SK-N-DZ (cell line): Measurements from ENCODE around the gene AGAP1.

Source experiments
- DNase-seq: peaks from one replicate; pipeline ENCODE4 v3.0.0-alpha.2; 2015; ENCODE audit warnings: low spot score

Gene AGAP1

DNA sequence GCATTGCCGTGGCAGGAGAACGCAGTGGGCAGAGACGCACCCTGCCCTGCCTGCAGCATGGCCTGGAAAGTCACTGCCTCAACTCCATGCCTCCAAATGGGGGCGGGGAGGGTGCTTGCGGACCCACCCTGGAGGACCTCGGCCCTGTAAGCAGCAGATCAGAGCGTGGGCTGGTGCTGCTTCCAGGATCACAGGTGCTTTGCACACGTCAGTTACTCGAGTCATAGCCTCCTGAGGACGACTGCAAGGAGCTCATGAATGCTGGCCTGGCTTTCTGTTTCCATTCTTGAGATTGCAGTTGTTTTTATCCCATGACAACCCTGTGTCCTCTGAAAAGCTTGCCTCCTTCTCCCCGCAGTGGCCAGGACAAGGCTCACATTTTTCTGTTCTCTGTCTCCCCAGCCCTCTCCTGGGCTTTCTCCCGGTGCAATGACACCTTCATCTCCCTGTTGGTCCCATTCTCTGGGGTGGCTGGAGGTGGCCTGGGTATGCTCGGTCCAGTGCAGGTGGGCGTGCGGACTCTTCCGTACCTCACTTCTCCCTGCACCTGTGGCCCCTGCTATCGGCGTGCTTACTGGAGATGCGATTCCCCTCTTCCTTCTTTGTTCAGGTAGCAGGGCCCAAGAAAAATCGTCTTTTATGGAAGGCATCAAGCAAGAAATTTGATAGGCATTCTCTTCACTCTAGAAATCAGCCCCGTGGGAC, 466.3 kb downstream of the AGAP1 start:
- DNase-seq, result no peak

- no peak for DNase-seq
Observed at GRCh38 chr2:235960716-235961640, 467.1 kb downstream of the AGAP1 start.

- DNase-seq, result no peak
Observed at GRCh38 chr2:235961711-235962110, 467.9 kb downstream of the AGAP1 start.

DNA sequence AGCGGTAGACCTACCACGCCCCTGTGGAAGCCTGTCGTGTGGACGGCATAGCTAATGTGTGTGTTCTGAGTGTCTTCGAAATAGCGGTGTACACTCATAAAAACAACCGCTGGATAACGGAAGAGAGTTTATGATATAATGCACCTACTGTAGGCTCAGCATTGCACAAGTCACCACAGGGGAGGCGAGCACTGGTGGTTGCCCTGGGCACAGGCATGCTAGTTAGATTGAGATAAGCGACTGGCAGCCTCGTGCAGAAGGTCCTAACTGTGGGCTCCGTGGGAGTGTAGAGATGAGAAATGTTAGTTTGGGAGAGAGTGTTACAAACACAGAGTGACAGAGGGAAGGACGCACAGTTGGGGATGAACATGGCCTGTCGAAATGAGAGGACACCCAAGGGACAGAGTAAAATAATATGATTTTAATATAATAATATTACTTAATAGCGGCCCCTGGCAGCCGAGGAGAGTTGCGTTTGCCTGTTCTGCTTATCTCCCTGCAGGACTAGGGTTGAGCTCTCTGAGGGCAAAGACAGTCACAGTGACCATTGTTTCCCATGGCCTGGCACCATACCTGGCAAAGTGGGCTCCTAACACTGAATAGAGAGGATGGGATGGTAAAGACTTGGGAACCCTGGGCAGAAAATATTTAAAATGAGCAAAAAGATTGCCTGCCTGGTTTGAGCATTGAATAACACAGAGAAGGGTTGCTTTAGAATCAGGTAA, 470.2 kb downstream of the AGAP1 start:
- DNase-seq, result no peak

DNA sequence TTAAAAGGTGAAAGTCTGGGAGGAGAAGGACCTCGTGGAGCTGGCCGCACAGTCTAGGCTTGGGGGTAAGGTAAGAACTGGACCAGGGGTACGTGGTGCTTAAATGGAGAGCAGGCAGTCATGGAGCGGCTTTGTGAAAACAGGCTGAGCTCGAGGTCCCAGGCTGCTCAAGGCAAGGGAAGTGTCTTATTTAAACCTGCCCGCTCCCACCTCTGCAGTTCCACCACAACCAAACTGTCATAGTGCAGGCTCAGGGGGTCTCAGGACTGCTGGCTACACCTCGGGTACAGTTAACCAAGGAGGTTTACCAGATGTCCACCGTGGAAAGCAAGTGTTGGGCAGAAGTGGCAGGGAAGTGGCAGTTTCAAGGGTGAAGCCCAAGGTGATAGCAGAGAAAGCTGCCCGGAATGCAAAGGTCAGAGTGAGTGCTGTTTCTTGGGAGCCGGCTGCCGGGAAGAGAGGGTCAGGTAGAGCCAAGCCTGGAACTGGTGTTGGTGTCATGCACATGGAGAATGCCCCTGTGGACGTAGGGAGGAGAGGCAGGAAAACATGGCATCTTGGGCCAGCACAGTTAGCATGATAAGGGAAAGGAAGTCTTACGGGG, 471.0 kb downstream of the AGAP1 start:
- no peak for DNase-seq

- DNase-seq, result no peak
Observed at GRCh38 chr2:235966396-235966795, 472.6 kb downstream of the AGAP1 start.

DNA sequence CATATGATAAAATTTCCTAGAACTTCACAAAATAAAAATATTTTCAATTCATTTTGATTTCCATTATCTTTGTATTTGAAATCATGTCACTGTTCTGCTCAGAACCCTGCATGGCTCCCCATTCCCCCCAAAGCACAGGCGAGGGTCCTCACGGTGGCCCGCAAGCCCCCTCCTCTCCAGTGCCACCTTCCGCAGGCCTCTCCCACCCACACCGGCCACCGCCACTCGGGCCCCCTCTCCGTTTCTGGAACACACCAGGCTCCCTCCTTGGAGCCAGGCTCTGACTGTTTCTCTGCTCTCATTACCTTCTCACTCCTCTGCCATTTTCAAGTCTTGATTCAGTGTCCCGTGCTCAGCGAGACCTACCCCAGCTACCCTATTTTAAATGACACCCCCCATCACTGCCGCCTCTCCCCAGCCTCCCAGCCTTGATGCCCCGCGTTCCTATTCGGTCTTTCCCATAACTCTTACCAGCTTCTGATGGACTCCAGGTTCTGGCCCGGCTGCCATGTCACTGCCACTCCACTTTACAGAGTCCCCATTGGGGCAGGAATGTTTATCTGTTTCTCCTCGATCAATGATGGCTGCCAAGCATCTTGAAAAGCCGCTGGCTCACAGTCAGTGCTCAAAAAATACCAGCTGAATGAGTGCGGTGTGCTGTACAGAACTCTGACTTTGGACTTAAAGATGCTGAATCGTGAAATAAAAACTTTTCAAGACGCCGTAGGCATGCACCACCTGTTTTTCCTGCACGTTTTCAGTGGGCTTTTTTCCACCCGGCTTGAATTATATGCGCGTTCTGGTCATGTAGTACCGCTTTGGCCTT, 473.3 kb downstream of the AGAP1 start:
- no peak for DNase-seq

DNA sequence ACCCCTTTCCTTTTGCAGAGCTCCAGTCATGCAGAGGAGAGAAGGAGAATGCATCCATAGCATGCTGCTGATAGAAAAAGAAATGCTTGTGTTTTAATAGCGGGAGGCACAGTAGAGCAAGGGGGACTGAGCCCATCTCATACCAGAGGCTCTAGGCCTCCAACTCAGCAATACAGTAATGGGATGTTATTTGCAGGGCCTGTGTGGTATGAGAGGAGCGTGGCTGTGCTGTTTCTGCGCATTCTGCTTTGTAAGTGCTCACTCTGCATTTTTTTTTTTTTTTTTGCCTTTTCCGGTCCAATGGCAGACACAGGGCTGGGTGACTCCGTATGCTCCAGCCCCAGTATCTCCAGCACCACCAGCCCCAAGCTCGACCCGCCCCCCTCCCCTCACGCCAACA, 474.3 kb downstream of the AGAP1 start:
- DNase-seq, result no peak

DNA sequence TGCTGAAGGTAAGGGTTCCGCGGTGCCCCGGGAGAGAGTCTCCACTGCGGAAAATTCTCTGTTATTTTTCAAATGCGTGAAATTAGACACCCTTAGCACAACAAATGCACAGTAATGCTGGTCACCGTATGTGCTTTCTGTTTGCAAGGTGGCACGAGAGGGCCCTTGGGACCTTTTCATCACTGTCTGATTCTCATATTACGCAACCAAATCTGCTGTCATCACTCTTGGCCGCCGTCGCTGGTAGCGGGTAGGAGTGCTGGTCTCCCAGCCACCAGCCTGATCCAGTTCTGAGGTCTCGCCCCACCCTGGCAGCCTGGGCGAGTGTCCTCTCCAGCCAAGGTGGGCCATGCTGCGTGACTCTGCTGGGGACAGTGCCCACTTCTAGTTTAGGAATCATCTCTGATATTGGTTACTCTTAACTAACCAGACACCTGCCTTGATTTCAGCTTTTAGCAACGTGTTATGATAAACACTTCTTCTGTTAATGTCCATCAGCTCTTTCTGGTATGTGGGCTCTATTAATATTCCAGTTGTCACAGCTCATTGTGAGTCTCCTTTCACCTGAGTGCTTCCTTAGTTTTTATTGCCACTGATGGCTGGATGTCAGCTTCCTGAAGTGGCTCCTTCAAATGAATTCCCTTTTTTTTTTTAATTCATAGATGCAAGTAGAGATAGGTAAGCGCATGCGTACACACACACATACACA, 474.9 kb downstream of the AGAP1 start:
- no peak for DNase-seq

DNA sequence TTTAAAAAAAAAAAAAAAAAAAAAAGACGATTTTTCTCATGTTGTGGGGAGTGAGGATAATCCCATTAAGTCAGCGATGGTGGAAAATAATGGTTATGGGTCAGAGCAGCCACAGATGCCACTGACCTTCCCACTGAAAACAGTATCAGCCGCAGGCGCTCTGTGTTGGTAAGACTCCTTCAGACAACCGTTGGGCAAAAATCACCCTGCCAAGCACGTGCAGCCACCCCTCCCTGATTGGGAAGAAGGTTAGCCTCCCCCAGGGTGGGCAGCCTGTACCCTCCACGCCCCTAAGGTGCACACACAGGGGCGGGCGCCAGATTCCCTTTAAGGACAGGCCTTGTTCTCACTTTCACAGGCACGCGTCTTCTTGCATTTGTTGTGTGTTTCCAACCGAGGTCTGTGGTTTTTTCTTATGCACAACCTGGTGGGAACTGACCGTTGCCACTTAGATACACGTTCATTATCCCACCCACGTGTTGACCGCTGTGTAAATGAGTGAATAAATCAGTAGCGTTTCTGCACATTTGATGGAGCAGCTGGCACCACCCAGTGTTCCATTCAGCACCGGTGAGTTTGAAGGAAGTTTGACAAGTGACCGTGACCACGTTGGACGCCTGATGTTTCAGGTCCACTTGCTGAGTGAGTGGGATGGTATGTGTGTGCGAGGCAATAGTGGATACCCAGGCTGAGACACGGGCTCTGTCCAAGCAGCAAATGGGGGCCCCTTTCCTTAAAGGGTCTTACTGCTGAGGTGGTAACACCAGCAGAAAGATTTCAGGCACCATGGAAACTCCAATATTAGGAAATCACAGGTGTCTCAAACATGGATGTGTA, 476.6 kb downstream of the AGAP1 start:
- no peak for DNase-seq

DNA sequence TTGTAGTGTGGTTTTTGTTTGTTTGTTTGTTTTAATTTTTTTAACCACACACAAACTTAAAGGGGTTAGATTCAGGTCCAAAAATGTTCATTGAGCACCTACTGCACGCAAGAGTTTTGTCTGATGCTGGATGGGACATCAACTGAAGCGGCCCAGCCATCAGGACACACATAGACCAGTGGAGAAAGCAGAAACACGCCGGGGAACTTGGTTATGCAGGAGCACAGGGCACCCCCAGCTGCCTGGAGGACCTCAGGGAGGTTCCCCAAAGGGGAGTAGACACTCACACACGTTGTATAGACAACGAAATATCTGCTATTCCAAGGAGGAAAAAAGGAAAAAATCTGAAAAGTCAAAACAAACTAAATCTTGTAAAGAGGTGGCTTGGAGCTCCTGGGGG, 482.7 kb downstream of the AGAP1 start:
- no peak for DNase-seq

- DNase-seq, result no peak
Observed at GRCh38 chr2:235976956-235977355, 483.1 kb downstream of the AGAP1 start.

DNA sequence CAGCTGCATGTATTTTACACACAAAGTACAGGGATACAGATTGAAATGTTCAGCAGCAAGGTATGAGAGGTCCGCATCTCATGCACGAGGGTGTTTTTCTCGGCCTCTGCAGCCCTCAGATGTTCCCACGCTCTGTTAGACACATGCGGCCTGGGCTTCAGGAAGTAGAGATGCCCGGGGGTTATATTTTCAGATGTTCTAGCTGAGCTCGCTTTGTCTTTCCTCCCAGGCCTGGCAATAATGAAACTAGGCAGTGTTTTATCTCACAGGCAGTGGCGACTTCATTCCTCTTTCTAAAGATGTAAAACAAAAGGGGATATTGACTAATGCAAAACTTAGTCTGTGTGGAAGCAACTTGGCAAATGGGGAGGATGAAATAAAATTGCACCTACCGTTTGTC, 483.6 kb downstream of the AGAP1 start:
- no peak for DNase-seq

GRCh38 chr2:235978022-235978421, 484.2 kb downstream of the AGAP1 start:
- no peak for DNase-seq

GRCh38 chr2:235979037-235979436, 485.2 kb downstream of the AGAP1 start:
- no peak for DNase-seq

DNA sequence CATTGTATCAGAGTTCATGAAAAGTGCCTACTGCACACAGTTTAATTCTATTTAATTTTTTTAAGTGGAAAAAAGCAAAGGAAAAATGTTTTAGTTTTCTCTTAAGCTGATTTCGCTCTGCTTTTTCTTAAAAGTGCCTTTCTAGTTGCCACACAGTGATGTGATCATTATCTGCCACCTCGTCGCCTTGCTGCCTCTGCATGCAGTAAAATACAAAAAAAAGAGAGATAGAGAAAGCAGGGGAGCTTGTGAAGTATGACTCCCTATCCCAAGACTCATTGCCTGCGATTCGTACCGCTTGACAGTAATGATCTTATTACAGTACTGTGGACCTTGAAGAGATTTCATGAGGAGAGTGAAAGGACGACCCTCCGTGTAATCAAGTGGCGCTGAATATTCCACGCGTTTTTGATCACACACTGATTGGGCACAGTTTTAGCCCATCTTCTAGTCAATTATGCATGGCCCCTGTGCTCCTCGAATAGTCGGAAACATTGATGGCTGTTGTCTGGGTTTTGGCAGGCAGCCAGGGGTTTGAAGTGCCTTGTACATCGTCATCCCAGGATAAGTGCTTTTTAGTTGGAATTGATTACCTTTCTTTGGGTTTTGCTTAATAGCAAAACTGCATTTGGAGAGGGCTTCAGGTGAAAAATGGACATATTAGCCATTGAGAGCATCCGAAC, 486.1 kb downstream of the AGAP1 start:
- DNase-seq, result peak; percentile 32

DNA sequence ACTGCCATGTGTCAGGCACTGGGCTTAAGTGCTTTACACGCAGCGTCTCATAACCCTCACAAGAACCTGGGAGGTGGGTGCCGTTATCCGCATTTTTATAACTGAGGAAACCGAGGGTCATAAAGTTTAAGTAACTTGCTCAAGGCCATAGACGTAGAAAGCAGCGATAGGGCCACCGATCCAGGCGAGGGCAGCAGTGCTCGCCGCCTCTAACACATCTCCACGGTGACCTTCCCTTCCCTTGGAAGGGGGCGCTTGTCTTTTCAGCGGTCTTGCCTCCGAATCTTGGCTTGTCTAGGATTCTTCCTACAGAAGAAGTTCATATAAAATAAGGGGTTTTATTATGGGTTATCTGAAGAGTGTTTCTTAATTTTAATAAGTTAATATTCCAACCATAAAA, 487.8 kb downstream of the AGAP1 start:
- no peak for DNase-seq

- DNase-seq, result no peak
Observed at GRCh38 chr2:235983016-235983415, 489.2 kb downstream of the AGAP1 start.

DNA sequence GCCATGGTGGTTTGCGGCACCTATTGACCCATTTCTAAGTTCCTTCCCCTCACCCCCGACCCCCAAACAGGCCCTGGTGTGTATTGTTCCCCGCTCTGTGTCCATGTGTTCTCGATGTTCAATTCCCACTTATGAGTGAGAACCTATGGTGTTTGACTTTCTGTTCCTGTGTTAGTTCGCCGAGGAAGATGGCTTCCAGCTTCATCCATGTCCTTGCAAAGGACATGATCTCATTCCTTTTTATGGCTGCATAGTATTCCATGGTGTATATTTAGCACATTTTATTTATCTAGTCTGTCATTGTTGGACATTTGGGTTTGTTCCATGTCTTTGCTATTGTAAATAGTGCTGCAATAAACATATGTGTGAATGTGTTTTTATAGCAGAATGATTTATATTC, 490.7 kb downstream of the AGAP1 start:
- no peak for DNase-seq
